ENCODE data around the gene NDUFS6. TPM values are rescaled to one million over a fixed set of nuclear protein-coding genes. Genes with fewer than 3 reads are reported as not detected.
A peak's percentile ranks its signal among the peaks of the same experiment; 100 is the strongest.

NDUFS6 gene
- total and polyA plus RNA-seq, 2 experiments from 2014 or later, result 141 to 371 TPM

DNA sequence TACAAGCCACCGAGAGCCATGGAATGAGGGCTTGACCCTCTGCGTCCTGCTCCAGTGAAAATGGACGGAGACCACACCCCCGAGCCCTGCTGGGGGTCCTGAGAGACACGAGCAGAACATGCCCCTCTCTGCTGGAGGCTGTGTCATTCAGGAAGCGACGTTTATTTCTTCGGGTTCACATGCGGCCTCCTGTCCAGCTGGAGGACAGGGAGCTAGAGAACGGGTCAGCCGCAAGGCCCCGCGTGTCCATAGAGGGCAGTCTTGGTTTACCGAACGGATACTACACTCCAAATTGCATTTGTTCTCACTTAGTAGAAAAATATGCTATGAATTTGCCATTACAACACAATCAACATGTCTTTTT, 37.7 kb upstream of the NDUFS6 start:
- Histone ChIP-seq H3K36me3 (no peaks in the 10 kb centered on the region), H3K27me3 (no peaks in the 10 kb centered on the region), H3K9me3 (ENCODE audit: low read depth) (no peaks in the 10 kb centered on the region), H3K4me3 (no peak overlapping the region), H3K27ac (no peak overlapping the region), H3K4me1 (ENCODE audit: low read depth) (no peaks in the 10 kb centered on the region)
- DNase-seq (ENCODE audit: low read depth in 1 of 2, low spot score in 1 of 2), result peak; percentile 77 to 85
- TF ChIP-seq, protein P1, sequence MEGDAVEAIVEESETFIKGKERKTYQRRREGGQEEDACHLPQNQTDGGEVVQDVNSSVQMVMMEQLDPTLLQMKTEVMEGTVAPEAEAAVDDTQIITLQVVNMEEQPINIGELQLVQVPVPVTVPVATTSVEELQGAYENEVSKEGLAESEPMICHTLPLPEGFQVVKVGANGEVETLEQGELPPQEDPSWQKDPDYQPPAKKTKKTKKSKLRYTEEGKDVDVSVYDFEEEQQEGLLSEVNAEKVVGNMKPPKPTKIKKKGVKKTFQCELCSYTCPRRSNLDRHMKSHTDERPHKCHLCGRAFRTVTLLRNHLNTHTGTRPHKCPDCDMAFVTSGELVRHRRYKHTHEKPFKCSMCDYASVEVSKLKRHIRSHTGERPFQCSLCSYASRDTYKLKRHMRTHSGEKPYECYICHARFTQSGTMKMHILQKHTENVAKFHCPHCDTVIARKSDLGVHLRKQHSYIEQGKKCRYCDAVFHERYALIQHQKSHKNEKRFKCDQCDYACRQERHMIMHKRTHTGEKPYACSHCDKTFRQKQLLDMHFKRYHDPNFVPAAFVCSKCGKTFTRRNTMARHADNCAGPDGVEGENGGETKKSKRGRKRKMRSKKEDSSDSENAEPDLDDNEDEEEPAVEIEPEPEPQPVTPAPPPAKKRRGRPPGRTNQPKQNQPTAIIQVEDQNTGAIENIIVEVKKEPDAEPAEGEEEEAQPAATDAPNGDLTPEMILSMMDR (IDR thresholded peaks at IDR 0.05; ENCODE audit: low read depth, low read length), result peak; percentile 97

DNA sequence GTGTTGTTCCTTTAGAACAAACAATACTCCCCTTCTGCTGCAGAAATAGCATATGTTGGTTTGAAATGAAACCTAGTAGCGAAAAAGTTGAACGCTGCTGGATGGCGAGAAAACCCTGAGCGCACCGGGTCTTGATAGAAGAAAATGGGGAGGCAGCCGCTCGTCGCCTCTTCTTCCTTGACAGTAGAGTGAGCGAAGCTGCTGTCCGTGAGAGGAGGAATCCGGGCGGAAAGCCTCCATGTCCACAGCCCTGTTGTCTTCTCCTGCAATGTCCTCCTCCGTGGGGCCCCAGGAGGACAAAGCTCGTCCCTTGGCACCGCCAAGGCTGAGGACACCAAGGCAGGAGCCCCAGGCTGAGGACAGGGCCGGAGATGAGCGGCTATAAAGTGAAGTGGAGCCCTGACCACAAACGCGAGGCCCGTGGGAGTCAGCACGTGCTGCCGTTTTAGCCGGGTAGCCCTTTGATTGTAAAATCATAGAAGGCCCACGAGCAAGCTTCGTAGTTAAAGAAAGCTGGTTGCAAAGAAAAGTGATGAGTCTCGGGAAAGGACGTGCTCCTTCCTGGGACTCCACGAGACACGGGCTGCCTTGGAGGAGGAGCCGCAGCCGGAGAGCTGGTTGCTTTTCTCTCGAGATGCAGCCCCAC, 37.1 kb upstream of the NDUFS6 start:
- Histone ChIP-seq H3K4me3 (no peak overlapping the region), H3K36me3 (no peaks in the 10 kb centered on the region), H3K9me3 (ENCODE audit: low read depth) (no peaks in the 10 kb centered on the region), H3K27ac (no peak overlapping the region), H3K4me1 (ENCODE audit: low read depth) (no peaks in the 10 kb centered on the region), H3K27me3 (no peaks in the 10 kb centered on the region)
- no peak for DNase-seq (ENCODE audit: low read depth in 1 of 2, low spot score in 1 of 2)
- TF ChIP-seq, protein P1 (IDR thresholded peaks at IDR 0.05; ENCODE audit: low read depth, low read length), result no peak

- no peaks in the 10 kb centered on the region for H3K4me1 ChIP-seq (ENCODE audit: low read depth)
- TF ChIP-seq, protein P1 (IDR thresholded peaks at IDR 0.05; ENCODE audit: low read depth, low read length), result no peak
- no peaks in the 10 kb centered on the region for H3K9me3 ChIP-seq (ENCODE audit: low read depth)
- H3K4me3 ChIP-seq, result no peak overlapping the region
- no peak overlapping the region for H3K27ac ChIP-seq
- H3K36me3 ChIP-seq, result no peaks in the 10 kb centered on the region
- DNase-seq (ENCODE audit: low read depth in 1 of 2, low spot score in 1 of 2), result no peak
- no peaks in the 10 kb centered on the region for H3K27me3 ChIP-seq
These were observed 36.6 kb upstream of the NDUFS6 start for GRCh38 chr5:1764606-1764960.

DNA sequence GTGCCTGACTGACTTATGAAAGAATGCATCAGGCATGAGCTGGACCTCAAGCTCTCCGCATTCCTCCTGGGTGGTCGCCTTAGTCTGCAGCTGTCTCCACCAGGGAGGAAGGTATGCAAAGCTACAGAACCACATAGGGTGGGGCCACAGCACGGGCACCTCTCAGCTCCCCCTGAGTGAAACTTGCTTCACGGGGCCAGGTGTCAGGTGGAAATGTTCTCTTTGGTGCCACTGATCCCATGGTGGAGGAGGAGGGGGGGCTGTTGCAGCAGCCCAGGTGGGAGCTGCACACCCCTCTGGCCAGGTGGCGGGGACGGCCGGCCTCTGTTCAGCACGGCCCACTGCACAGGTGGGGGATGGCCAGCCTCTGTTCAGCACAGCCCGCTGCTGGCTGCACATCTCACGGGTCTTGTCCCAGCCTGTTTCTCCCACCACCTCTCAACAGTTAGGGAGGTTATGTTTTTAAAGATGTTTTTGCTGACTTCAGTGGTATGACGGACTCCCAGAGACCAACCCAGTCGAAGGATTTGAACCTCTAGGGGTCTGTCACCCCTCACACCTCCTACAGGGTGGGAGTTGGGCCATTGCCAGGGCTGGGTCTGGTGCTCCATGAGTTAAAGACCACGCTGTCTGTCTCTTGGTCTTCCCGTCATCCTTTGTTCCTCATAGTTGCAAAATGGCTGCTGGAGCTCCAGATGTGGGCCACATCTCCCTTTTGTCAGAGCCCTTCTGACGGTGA, 35.9 kb upstream of the NDUFS6 start:
- Histone ChIP-seq H3K9me3 (ENCODE audit: low read depth) (no peaks in the 10 kb centered on the region), H3K27ac (no peak overlapping the region), H3K36me3 (no peaks in the 10 kb centered on the region), H3K4me1 (ENCODE audit: low read depth) (no peaks in the 10 kb centered on the region), H3K4me3 (no peak overlapping the region), H3K27me3 (no peaks in the 10 kb centered on the region)
- TF ChIP-seq, protein P1 (IDR thresholded peaks at IDR 0.05; ENCODE audit: low read depth, low read length), result no peak
- no peak for DNase-seq (ENCODE audit: low read depth in 1 of 2, low spot score in 1 of 2)

- H3K27ac ChIP-seq, result no peak overlapping the region
- TF ChIP-seq, protein P1 (IDR thresholded peaks at IDR 0.05; ENCODE audit: low read depth, low read length), result no peak
- DNase-seq (ENCODE audit: low read depth in 1 of 2, low spot score in 1 of 2), result no peak
- H3K9me3 ChIP-seq (ENCODE audit: low read depth), result no peaks in the 10 kb centered on the region
- H3K36me3 ChIP-seq, result no peaks in the 10 kb centered on the region
- H3K27me3 ChIP-seq, result no peaks in the 10 kb centered on the region
- no peaks in the 10 kb centered on the region for H3K4me1 ChIP-seq (ENCODE audit: low read depth)
- H3K4me3 ChIP-seq, result no peak overlapping the region
These were observed 35.3 kb upstream of the NDUFS6 start for GRCh38 chr5:1765880-1766235.

Measured in cardiac muscle cell (in vitro differentiated cells and primary cell).